GM10266 (cell line): ENCODE measurements around the gene FAM114A1.

ENCODE experiments used
- DNase-seq: peaks from one replicate; pipeline ENCODE4 v3.0.0; 2012; ENCODE audit errors: extremely low spot score
- TF ChIP-seq, protein P1 (sequence below): IDR thresholded peaks from 2 replicates; pipeline ENCODE4 v1.5.1; 2012; ENCODE audit warnings: mild to moderate bottlenecking, low read depth; ENCODE audit not compliant: control insufficient read depth, insufficient read depth; ENCODE audit errors: missing control alignments

FAM114A1 gene

GRCh38 chr4:38891051-38891983 lies 23.7 kb downstream of the FAM114A1 start:
- DNase-seq: no peak
- TF ChIP-seq, protein P1, sequence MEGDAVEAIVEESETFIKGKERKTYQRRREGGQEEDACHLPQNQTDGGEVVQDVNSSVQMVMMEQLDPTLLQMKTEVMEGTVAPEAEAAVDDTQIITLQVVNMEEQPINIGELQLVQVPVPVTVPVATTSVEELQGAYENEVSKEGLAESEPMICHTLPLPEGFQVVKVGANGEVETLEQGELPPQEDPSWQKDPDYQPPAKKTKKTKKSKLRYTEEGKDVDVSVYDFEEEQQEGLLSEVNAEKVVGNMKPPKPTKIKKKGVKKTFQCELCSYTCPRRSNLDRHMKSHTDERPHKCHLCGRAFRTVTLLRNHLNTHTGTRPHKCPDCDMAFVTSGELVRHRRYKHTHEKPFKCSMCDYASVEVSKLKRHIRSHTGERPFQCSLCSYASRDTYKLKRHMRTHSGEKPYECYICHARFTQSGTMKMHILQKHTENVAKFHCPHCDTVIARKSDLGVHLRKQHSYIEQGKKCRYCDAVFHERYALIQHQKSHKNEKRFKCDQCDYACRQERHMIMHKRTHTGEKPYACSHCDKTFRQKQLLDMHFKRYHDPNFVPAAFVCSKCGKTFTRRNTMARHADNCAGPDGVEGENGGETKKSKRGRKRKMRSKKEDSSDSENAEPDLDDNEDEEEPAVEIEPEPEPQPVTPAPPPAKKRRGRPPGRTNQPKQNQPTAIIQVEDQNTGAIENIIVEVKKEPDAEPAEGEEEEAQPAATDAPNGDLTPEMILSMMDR: no peak

DNA sequence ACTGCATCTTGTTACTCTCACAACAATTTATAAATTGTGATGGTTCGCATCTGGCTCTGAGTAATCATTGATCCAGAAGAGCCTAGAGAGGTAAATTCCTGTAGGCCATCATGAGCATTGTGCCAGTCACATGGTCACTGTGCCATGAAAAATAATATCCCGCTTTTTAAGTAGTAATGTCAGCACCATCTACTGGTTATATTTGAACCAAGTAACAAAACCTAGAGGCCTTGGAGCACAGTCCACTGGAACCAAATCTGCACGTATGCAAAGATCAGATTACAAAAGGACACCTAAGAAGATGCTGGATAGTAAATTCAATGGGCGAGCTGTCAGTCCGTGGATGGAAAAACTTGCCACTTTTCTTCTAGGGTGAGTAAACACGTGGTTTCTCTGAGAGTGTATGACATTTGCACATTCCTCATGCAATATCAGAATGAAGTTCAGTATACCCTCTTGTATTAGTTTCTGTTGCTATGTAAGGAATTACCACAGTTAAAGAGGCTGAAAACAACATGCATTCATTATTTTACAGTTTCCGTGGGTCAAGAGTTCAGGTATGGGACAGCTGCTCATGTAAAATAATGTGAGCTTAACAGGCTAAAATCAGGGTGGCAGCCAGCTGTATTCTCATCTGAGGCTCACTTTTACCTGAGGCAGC lies 26.8 kb downstream of the FAM114A1 start:
- TF ChIP-seq, protein P1: no peak
- no peak for DNase-seq

- DNase-seq: no peak
- TF ChIP-seq, protein P1: no peak
Observed at GRCh38 chr4:38896940-38897339, 29.3 kb downstream of the FAM114A1 start.

DNA sequence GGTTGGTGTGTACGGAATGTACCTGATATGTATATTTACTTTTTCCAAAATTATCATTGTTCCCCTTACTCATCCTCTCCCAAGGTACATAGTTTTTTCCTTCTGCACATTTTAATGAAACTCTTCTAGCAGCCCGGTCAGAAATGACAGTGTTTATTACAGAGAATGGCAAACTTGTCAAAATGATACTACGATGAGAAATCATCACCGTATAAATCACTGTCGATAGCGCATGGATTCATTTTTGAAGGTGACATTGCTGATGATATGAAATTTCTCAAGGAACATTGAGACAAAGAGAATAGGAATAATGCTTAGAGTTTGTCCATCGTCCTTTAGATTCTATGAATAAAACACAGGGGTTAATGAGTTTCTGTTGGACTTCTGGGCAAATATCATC lies 30.6 kb downstream of the FAM114A1 start:
- TF ChIP-seq, protein P1: no peak
- DNase-seq: no peak

DNA sequence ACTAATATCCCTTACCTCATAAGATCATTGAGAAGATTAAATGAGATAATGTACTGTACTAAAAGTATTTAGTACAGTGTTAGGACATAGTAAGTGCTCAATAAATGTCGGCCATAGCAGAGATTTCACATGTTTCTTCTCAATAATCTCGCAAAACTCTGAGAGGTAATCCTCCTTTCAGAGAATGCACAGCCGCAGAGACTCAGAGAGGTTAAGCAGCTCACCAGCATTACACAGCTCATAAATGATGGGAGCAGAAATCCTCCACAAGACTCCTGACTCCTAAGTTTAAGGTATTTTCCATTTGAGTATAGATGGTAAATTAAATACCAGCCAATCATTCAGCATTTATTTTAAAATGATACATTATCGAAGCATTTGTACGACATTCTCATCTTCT lies 34.6 kb downstream of the FAM114A1 start:
- TF ChIP-seq, protein P1: no peak
- no peak for DNase-seq

- peak; percentile 50 for DNase-seq
Observed at GRCh38 chr4:38902695-38903094, 35.1 kb downstream of the FAM114A1 start.

More at GRCh38 chr4:38902695-38903094, 35.1 kb downstream of the FAM114A1 start:
- TF ChIP-seq, protein P1: peak; percentile 29
